Measurements from ENCODE around the gene AGO3.
"Not testable (repeated sequence)": the region's sequence is repeated elsewhere in the genome, so short reads cannot be mapped to it uniquely, and the experiment has no call there.

AGO3 gene

GRCh38 chr1:35930593-35931445 lies at the start of gene AGO3:
Gene AGO3 (plus strand): TSS chr1:35931105. CDS start chr1:35931427, 322 bp downstream.
- peak; percentile 88 for DNase-seq (ENCODE audit: low spot score)

DNA sequence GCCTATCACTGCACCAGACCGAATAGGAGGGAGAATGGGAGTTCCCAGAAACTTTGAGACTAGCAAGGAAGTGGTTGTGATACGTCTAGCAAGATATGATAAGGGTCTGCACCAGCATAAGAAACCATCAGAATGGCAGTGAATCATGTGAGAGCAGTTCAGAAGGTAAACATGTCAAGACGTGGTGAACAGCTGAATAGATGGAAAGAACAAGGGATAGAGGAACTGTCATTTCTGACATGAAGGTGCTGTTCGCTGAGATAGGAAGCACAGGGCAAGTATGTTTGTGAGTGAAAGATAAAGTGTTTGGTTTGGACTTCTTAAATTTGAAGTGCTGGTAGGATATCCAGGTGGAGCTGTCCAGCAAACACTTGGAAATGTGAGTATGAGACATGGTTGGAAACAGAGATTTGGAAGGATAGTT lies 49.0 kb upstream of the AGO3 start:
- DNase-seq (ENCODE audit: low spot score), result no peak

DNA sequence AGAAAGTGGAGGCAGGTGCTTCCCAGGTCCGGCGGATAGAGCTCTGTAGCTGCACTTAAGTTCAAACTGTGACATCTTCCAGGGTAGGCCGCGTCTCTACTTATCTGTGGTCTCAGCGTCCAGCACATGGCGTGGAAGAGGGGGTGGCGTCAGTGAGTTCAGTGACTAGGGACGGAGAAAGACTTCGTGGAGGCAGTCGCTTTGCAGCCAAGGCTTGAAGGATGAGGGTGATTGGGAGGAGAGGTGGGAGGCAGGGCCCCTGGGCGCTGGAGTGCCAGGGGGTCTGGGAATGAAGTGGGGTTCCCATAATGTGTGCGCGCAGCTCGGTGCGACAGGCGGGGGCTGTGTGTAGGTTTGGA lies 48.3 kb upstream of the AGO3 start:
- DNase-seq (ENCODE audit: low spot score), result no peak

GRCh38 chr1:35882945-35883634 lies 47.8 kb upstream of the AGO3 start, which contains the start of gene AGO1:
Gene AGO1 (plus strand): TSS chr1:35883209. CDS start chr1:35883422, 213 bp downstream.
- DNase-seq (ENCODE audit: low spot score), result peak; percentile 97

DNA sequence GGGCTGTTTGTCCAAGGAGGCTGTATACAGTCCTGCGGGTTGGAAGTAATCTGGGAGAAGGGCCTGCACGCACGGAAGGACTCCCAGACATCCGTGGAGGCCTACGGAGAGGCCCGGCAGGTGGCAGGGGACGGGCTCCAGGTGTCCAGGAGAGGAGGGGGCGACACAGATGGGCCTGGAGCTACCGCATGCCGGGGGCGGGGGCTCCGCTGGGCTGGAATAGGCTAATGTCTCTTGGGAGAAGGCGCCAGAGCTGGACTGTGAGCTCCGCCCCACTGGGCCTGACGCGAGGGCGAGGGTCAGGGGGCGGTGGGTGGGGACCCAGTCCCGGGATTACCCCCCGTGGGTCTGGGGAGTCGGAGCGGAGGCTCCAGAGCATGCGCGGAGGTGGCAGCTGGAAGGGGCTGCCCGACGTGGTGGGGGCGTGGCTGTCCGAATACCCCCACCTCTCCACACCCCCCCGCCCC lies 47.2 kb upstream of the AGO3 start:
- DNase-seq (ENCODE audit: low spot score), result peak; percentile 23

GRCh38 chr1:35884934-35885333 lies 46.0 kb upstream of the AGO3 start:
- DNase-seq (ENCODE audit: low spot score), result no peak

GRCh38 chr1:35885961-35886558 lies 44.8 kb upstream of the AGO3 start:
- DNase-seq (ENCODE audit: low spot score), result no peak

GRCh38 chr1:35886577-35887431 lies 44.1 kb upstream of the AGO3 start:
- DNase-seq (ENCODE audit: low spot score), result no peak

DNA sequence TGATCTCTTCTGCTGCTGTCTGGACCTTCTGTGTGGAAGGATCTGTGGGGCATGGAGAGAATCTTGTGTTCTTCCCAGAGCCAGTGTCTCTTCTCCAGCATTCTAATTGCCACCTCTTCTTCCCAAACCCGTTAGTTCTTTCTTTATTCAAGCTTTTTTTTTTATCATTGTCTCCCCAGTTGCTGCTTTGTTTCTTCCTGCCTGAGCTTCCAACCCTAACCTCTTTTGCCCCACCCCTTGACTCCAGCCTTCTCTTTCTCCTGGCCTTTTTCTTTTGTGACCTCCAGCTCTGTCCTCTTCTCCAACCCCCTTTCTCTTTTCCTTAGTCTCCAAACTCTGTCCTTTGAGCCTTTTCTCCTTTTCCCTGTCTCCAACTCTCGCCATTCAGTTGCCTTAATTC lies 43.4 kb upstream of the AGO3 start:
- DNase-seq (ENCODE audit: low spot score), result no peak

GRCh38 chr1:35888255-35888654 lies 42.6 kb upstream of the AGO3 start:
- DNase-seq (ENCODE audit: low spot score), result no peak

- DNase-seq (ENCODE audit: low spot score), result not testable (repeated sequence)
Measured at GRCh38 chr1:35888981-35889380, 41.9 kb upstream of the AGO3 start.

DNA sequence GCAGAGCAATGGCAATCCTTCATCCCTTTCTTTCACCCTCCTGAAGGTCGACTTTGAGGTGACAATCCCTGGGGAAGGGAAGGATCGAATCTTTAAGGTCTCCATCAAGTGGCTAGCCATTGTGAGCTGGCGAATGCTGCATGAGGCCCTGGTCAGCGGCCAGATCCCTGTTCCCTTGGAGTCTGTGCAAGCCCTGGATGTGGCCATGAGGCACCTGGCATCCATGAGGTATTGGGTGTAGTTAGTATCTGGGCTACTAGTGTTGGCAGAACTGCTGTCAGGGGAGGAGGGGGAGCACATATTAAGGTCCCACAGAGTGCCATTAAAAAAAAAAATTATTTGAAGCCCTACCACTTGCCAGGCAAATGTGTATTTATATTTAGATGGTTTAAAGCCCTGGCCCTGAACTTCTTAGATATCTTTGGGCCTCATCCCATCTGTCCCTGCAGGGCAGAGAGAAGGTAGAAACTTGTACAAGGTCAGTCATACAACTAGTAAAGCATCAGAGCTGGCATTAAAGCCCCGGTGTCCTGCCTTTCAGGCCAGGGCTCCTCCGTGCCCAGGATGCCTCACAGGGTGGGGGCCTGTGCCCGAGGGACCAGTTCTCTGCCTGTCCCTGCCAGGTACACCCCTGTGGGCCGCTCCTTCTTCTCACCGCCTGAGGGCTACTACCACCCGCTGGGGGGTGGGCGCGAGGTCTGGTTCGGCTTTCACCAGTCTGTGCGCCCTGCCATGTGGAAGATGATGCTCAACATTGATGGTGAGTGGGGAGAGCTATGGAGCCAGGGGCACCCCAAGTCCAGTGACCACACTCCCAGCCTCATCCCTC lies 37.6 kb upstream of the AGO3 start:
- no peak for DNase-seq (ENCODE audit: low spot score)

GRCh38 chr1:35894183-35894582 lies 36.7 kb upstream of the AGO3 start:
- no peak for DNase-seq (ENCODE audit: low spot score)

- DNase-seq (ENCODE audit: low spot score), result no peak
Measured at GRCh38 chr1:35894656-35895055, 36.2 kb upstream of the AGO3 start.

GRCh38 chr1:35899941-35900340 lies 31.0 kb upstream of the AGO3 start:
- DNase-seq (ENCODE audit: low spot score), result no peak

GRCh38 chr1:35901235-35901634 lies 29.7 kb upstream of the AGO3 start:
- DNase-seq (ENCODE audit: low spot score), result no peak

- DNase-seq (ENCODE audit: low spot score), result no peak
Measured at GRCh38 chr1:35902671-35903070, 28.2 kb upstream of the AGO3 start.

DNA sequence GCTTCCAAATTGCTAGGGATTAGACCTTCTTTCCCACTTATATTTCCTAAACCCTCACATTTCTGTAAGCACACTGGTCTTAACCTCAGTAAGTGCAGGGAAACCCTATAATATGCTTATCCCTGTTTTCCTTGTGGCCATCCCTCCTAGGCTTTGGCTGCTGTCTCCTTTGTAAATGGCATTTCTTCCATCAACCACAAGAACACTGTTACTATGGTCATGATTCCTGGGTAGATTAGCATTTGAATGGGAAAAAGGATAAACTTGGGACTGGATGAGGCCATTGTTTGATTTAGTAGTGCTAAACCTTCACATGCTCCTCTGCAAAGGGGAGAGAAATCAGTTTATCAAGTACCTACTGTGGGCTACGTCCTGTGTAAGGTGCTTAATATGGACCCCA lies 16.2 kb upstream of the AGO3 start:
- no peak for DNase-seq (ENCODE audit: low spot score)

GRCh38 chr1:35915693-35916092 lies 15.2 kb upstream of the AGO3 start:
- DNase-seq (ENCODE audit: low spot score), result no peak

DNA sequence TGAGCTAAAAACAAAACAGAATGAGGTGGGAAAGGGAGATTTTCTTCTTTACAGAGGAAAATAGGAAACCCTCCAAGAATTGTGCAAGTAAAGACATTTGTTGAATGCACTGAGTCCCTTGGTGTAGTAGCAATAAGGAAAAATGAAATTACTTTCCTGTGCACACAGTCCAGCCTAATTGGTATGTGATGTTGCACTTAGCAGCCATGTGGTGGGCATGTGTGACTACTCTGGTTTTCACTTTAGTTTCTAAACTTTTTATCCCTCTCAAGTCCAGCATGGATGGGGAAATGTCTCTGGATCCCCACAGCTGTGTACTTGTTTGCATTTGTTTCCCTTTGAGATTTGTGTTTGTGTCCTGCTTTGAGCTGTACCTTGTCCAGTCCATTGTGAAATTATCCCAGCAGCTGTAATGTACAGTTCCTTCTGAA lies 7.1 kb upstream of the AGO3 start:
- DNase-seq (ENCODE audit: low spot score), result no peak

DNA sequence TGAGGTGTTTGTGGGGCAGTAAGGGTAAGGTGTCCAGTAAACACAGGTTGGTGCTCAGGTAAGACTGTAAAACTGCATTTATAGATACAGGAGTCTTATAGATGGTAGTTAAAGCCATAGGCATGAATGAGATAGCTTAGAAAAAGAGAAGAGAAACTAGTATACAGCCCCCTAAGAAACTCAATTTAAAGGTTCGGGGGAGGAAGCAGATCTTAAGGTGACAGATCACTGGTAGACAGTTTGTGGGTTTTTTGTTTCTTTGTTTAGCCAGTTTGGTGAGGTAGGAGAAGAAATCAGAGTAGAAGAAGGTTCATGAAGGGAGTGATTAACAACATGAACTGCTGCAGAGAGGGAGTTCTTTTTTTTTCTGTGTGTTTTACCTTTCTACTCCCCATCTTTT lies 6.1 kb upstream of the AGO3 start:
- DNase-seq (ENCODE audit: low spot score), result no peak
